Breast epithelium (tissue), 3 donors: ENCODE data around the gene PCBP3.

Experiments
- CTCF ChIP-seq, 3 donors: fragments of 450-650 bp; IDR thresholded peaks; one replicate each; pipeline ENCODE4 v1.5.1; 2016 to 2017; ENCODE audit warnings: antibody characterized with exemption in 3 of 3, mild to moderate bottlenecking in 3 of 3, moderate library complexity in 3 of 3
- POLR2A ChIP-seq: fragments of 450-650 bp; IDR thresholded peaks from one replicate; pipeline ENCODE4 v1.6.1; 2016; ENCODE audit warnings: antibody characterized with exemption, mild to moderate bottlenecking, moderate library complexity
- POLR2AphosphoS5 ChIP-seq, 3 donors: sonication (generic); formaldehyde crosslinking; IDR thresholded peaks; one replicate each; pipeline ENCODE4 v1.6.1; 2017; ENCODE audit warnings: antibody characterized with exemption in 3 of 3

- TF ChIP-seq CTCF (IDR thresholded peaks at IDR 0.05) (no peak), POLR2AphosphoS5 (IDR thresholded peaks at IDR 0.05) (no peak), POLR2A (no peak)
Observed at GRCh38 chr21:45811136-45811535, 167.6 kb downstream of the PCBP3 start.
